HCEC 1CT (cell line): ENCODE results near the gene WSB1.

Source experiments
- DNase-seq: peaks from one replicate; pipeline ENCODE4 v3.0.0-alpha.2; 2017

The WSB1 gene

GRCh38 chr17:27281438-27281837 is 12.5 kb upstream of the WSB1 start:
- DNase-seq, result no peak

GRCh38 chr17:27282054-27282551 is 11.8 kb upstream of the WSB1 start:
- DNase-seq, result peak; percentile 9

- DNase-seq, result no peak
Observed at GRCh38 chr17:27283060-27283459, 10.9 kb upstream of the WSB1 start.

- DNase-seq, result no peak
Observed at GRCh38 chr17:27283751-27284150, 10.2 kb upstream of the WSB1 start.

- no peak for DNase-seq
Observed at GRCh38 chr17:27284811-27285415, 9.0 kb upstream of the WSB1 start.

GRCh38 chr17:27285516-27285915 is 8.4 kb upstream of the WSB1 start:
- no peak for DNase-seq

GRCh38 chr17:27288183-27288582 is 5.7 kb upstream of the WSB1 start:
- no peak for DNase-seq

- no peak for DNase-seq
Observed at GRCh38 chr17:27289856-27290255, 4.1 kb upstream of the WSB1 start.

- no peak for DNase-seq
Observed at GRCh38 chr17:27290916-27291598, 2.9 kb upstream of the WSB1 start.

GRCh38 chr17:27293359-27293897 is 486 bp upstream of the WSB1 start:
- no peak for DNase-seq

- peak; percentile 88 for DNase-seq
Observed at GRCh38 chr17:27294689-27295630, 1.0 kb downstream of the WSB1 start.

GRCh38 chr17:27295945-27296344 is 2.0 kb downstream of the WSB1 start:
- no peak for DNase-seq

GRCh38 chr17:27296428-27296979 is 2.6 kb downstream of the WSB1 start:
- peak; percentile 84 for DNase-seq

GRCh38 chr17:27299384-27300049 is 5.6 kb downstream of the WSB1 start:
- DNase-seq, result no peak

- no peak for DNase-seq
Observed at GRCh38 chr17:27303734-27304133, 9.8 kb downstream of the WSB1 start.

- DNase-seq, result no peak
Observed at GRCh38 chr17:27306276-27306835, 12.4 kb downstream of the WSB1 start.

- no peak for DNase-seq
Observed at GRCh38 chr17:27310565-27311110, 16.7 kb downstream of the WSB1 start.

GRCh38 chr17:27313301-27313700 is 19.4 kb downstream of the WSB1 start:
- DNase-seq, result no peak

GRCh38 chr17:27315322-27315721 is 21.4 kb downstream of the WSB1 start:
- no peak for DNase-seq

GRCh38 chr17:27315796-27316465 is 22.0 kb downstream of the WSB1 start:
- DNase-seq, result no peak

- no peak for DNase-seq
Observed at GRCh38 chr17:27318228-27318627, 24.3 kb downstream of the WSB1 start.
